HepG2 (cell line): ENCODE data around the gene POLA1. TPM values are rescaled to one million over a fixed set of nuclear protein-coding genes. Genes with fewer than 3 reads are reported as not detected.

ENCODE experiments used
- ATAC-seq: fragments of 200-7000 bp; cut with Tn5 transposase; 3 replicates; pipeline ENCODE4 v1.9.1; 2020; ENCODE audit warnings: mild to moderate bottlenecking, moderate library complexity
- BruUV-seq: library from RNA; stranded (reverse); fragments of 400-500 nt; replicated peaks from 2 replicates; lab custom pipeline; 2021; lab: Mats Ljungman, UMichigan
- CTCF ChIA-PET: fragments of 300-600 bp; formaldehyde crosslinking; extraction: SDS; loops from one replicate; lab custom pipeline; 2021; ENCODE audit warnings: low total read pairs, inconsistent platforms, low intra/inter-chr PET ratio; lab: Yijun Ruan, JAX
- POLR2A ChIA-PET: fragments of 350-600 bp; sonication (Branson Sonifier 250); formaldehyde crosslinking; loops from one replicate; lab custom pipeline; 2020; ENCODE audit warnings: antibody characterized with exemption, inconsistent platforms; lab: Yijun Ruan, JAX
- DNase-seq: peaks from one replicate; pipeline ENCODE4 v3.0.0-alpha.2; 2015; ENCODE audit warnings: low spot score
- FAIRE-seq: peaks from 3 replicates; lab custom pipeline; 2011; peaks lifted over from hg19 to GRCh38; lab: Jason Lieb, UNC
- H2AFZ ChIP-seq: one replicate; pipeline ENCODE4 v1.6.1; 2011; ENCODE audit warnings: low read length, inconsistent platforms
- H3K27ac ChIP-seq: fragments of 300-600 bp; 3 replicates; pipeline ENCODE4 v1.8.0; 2011; ENCODE audit warnings: mixed run types, mild to moderate bottlenecking, mixed read lengths, low read length, inconsistent platforms; ENCODE audit not compliant: insufficient read depth; ENCODE audit errors: extremely low read length
- H3K27me3 ChIP-seq, 2 experiments: fragments of 200-600 bp in 1 of 2; 2 replicates in 1 of 2; 3 replicates in 1 of 2; pipeline versions ENCODE4 v1.6.0 to v1.8.0; 2011; ENCODE audit warnings: low read length in 2 of 2, mild to moderate bottlenecking in 2 of 2, moderate library complexity in 2 of 2, inconsistent platforms in 1 of 2; ENCODE audit not compliant: insufficient read depth in 2 of 2, control insufficient read depth in 1 of 2
- H3K36me3 ChIP-seq, 2 experiments: fragments of 200-600 bp in 1 of 2; replicated peaks in 1 of 2; 2 replicates in 1 of 2; 3 replicates in 1 of 2; pipeline versions ENCODE4 v1.5.1 to v1.8.0; 2011; ENCODE audit warnings: low read length in 2 of 2, inconsistent platforms in 1 of 2; ENCODE audit not compliant: insufficient read depth in 2 of 2, control insufficient read depth in 1 of 2
- H3K4me1 ChIP-seq: 2 replicates; pipeline ENCODE4 v1.5.1; 2012; ENCODE audit warnings: low read length, inconsistent platforms; ENCODE audit not compliant: insufficient read depth
- H3K4me2 ChIP-seq: 2 replicates; pipeline ENCODE4 v1.6.0; 2011; ENCODE audit warnings: low read depth, low read length, inconsistent platforms
- H3K4me3 ChIP-seq, 3 experiments: fragments of 200-600 bp in 1 of 3; sonication (generic), shearing (Covaris generic) in 1 of 3; replicated peaks in 1 of 3; 2 replicates each; pipeline ENCODE4 v1.5.1; 2011 to 2016; ENCODE audit warnings: low read length in 3 of 3, inconsistent platforms in 2 of 3, low read depth in 2 of 3, mild to moderate bottlenecking in 2 of 3, control low read depth in 1 of 3, mixed read lengths in 1 of 3; ENCODE audit not compliant: insufficient read depth in 1 of 3
- H3K79me2 ChIP-seq: one replicate; pipeline ENCODE4 v1.6.1; 2011; ENCODE audit warnings: low read length, inconsistent platforms; ENCODE audit not compliant: insufficient read depth
- H3K9ac ChIP-seq: 2 replicates; pipeline ENCODE4 v1.6.0; 2011; ENCODE audit warnings: mild to moderate bottlenecking, low read depth, low read length, inconsistent platforms; ENCODE audit not compliant: insufficient read depth
- H3K9me3 ChIP-seq: 2 replicates; pipeline ENCODE4 v1.5.1; 2012; ENCODE audit warnings: mild to moderate bottlenecking, low read length
- H4K20me1 ChIP-seq: 2 replicates; pipeline ENCODE4 v1.6.0; 2011; ENCODE audit warnings: inconsistent platforms, mild to moderate bottlenecking, low read length, moderate library complexity; ENCODE audit not compliant: insufficient read depth
- ATF7 ChIP-seq, 2 experiments: fragments of 450-650 bp in 1 of 2; sonication (generic) in 1 of 2; formaldehyde crosslinking in 1 of 2; IDR thresholded peaks; 2 replicates each; pipeline versions ENCODE4 v1.4.0 to v1.6.1; 2016 to 2020; ENCODE audit warnings: antibody characterized with exemption in 1 of 2, mild to moderate bottlenecking in 1 of 2, missing genetic modification reagents in 1 of 2
- EEA1 ChIP-seq: sonication (generic); formaldehyde crosslinking; IDR thresholded peaks from 2 replicates; pipeline ENCODE4 v1.5.1; 2020; ENCODE audit warnings: mild to moderate bottlenecking, missing genetic modification reagents, borderline replicate concordance
- FLYWCH1 ChIP-seq: sonication (generic); formaldehyde crosslinking; IDR thresholded peaks from 2 replicates; pipeline ENCODE4 v1.8.1; 2023; ENCODE audit warnings: mild to moderate bottlenecking, missing genetic modification reagents
- GFI1 ChIP-seq: sonication (generic); formaldehyde crosslinking; IDR thresholded peaks from 2 replicates; pipeline ENCODE4 v1.5.0; 2020; ENCODE audit warnings: missing genetic modification reagents, mild to moderate bottlenecking, borderline replicate concordance
- HIC2 ChIP-seq: sonication (generic); formaldehyde crosslinking; IDR thresholded peaks from 2 replicates; pipeline ENCODE4 v1.9.0; 2022; ENCODE audit warnings: low read depth, missing genetic modification reagents
- HIVEP1 ChIP-seq: sonication (generic); formaldehyde crosslinking; IDR thresholded peaks from 2 replicates; pipeline ENCODE4 v1.4.0; 2020; ENCODE audit warnings: mild to moderate bottlenecking, missing genetic modification reagents
- KLF13 ChIP-seq: sonication (generic); formaldehyde crosslinking; IDR thresholded peaks from 2 replicates; pipeline ENCODE4 v1.4.0; 2020; ENCODE audit warnings: mild to moderate bottlenecking, missing genetic modification reagents
- MEF2D ChIP-seq: sonication (generic); formaldehyde crosslinking; IDR thresholded peaks from 2 replicates; pipeline ENCODE4 v1.5.1; 2020; ENCODE audit warnings: mild to moderate bottlenecking, missing genetic modification reagents
- POLR2AphosphoS5 ChIP-seq: IDR thresholded peaks from 2 replicates; pipeline ENCODE4 v1.6.1; 2012; ENCODE audit warnings: low read depth, low read length
- SAP130 ChIP-seq: IDR thresholded peaks from 2 replicates; pipeline ENCODE4 v1.6.1; 2016; ENCODE audit warnings: low read depth
- SPEN ChIP-seq: sonication (generic); formaldehyde crosslinking; IDR thresholded peaks from 2 replicates; pipeline ENCODE4 v1.5.1; 2020; ENCODE audit warnings: low read depth, mild to moderate bottlenecking, missing genetic modification reagents
- TFDP1 ChIP-seq: IDR thresholded peaks from 2 replicates; pipeline ENCODE4 v1.6.1; 2016; ENCODE audit warnings: missing compliant biosample characterization, missing genetic modification reagents, borderline replicate concordance
- UBTF ChIP-seq: sonication (generic); formaldehyde crosslinking; IDR thresholded peaks from 2 replicates; pipeline ENCODE4 v1.4.0; 2020; ENCODE audit warnings: mild to moderate bottlenecking, missing genetic modification reagents
- ZFYVE20 ChIP-seq: sonication (generic); formaldehyde crosslinking; IDR thresholded peaks from 2 replicates; pipeline ENCODE4 v1.8.0; 2023; ENCODE audit warnings: low read depth, mild to moderate bottlenecking, moderate library complexity, missing genetic modification reagents, borderline replicate concordance
- ZMYM3 ChIP-seq: sonication (generic); formaldehyde crosslinking; IDR thresholded peaks from 2 replicates; pipeline ENCODE4 v1.5.1; 2020; ENCODE audit warnings: mild to moderate bottlenecking, missing genetic modification reagents
- ZNF234 ChIP-seq: sonication (generic); formaldehyde crosslinking; conservative IDR thresholded peaks from 2 replicates; pipeline ENCODE4 v1.5.1; 2020; ENCODE audit warnings: mild to moderate bottlenecking, missing genetic modification reagents
- ZNF431 ChIP-seq: sonication (generic); formaldehyde crosslinking; IDR thresholded peaks from 2 replicates; pipeline ENCODE4 v1.9.0; 2022; ENCODE audit warnings: missing genetic modification reagents, low read depth, mild to moderate bottlenecking, borderline replicate concordance
- ZNF850 ChIP-seq: sonication (generic); formaldehyde crosslinking; conservative IDR thresholded peaks from 2 replicates; pipeline ENCODE4 v1.9.0; 2021; ENCODE audit warnings: mild to moderate bottlenecking, missing genetic modification reagents
- WGBS: methylation state at CpG from one replicate; pipeline ENCODE4 v1.1.6; 2017; ENCODE audit warnings: low lambda C conversion rate; 5-methylcytosine and 5-hydroxymethylcytosine counted together
- in situ Hi-C: cut with HindIII; loops from 2 replicates; pipeline ENCODE4 v1.10.0; 2017; ENCODE audit warnings: low pct_unique_long_range_greater_than_20kb; ENCODE audit not compliant: extremely low pct_ligation_motif_present
- intact Hi-C: fragments of 100-400 bp; cut with micrococcal nuclease; formaldehyde crosslinking; loops from one replicate; pipeline ENCODE4 v1.10.0; 2022; ENCODE audit not compliant: unreplicated experiment
- polyA plus RNA-seq, 8 experiments: library from polyadenylated mRNA; depleted of rRNA in 3 of 8; stranded (reverse) in 7 of 8; unstranded in 1 of 8; fragments of >200 nt; fragmentation: Illumina TruSeq in 4 of 8; extraction: Trizol in 4 of 8; gene quantifications; 2 replicates each; pipeline versions ENCODE4 v1.2.1 to v1.2.3, GENCODE V29; 2011 to 2016; ENCODE audit warnings: low read depth in 4 of 8, missing spikeins in 1 of 8, mixed read lengths in 1 of 8; ENCODE audit not compliant: insufficient read depth in 1 of 8
- total RNA-seq, 5 experiments: library from RNA; depleted of rRNA; stranded (reverse); fragments of >200 nt; fragmentation: Illumina TruSeq; extraction: Trizol; gene quantifications; 2 replicates each; pipeline ENCODE4 v1.2.3, GENCODE V29; 2016; ENCODE audit warnings: low read depth in 1 of 5

POLA1 gene
- total and polyA plus RNA-seq, 2 of the 13 experiments (the other 11 are each of a cell fraction or from before 2014, with no cell fraction given), result 3.3 to 26.5 TPM

GRCh38 chrX:24702362-24703184, 8.9 kb downstream of the POLA1 start:
- ChIA-PET CTCF (no interaction called here), POLR2A (no interaction called here)
- intact Hi-C loops (no loop called here), in situ Hi-C loops (no loop called here)
- Histone ChIP-seq H3K4me1 (no peaks in the 10 kb centered on the region), H3K9ac (no peak overlapping the region), H3K4me2 (no peak overlapping the region), H3K36me3 (peaks cover 0 to 20% of the 10 kb centered on the region in 2 experiments; a peak in 1 of 5 replicates), H3K27me3 (no peaks in the 10 kb centered on the region), H4K20me1 (no peaks in the 10 kb centered on the region), H3K79me2 (peaks cover 5% of the 10 kb centered on the region), H2AFZ (no peak overlapping the region), H3K9me3 (no peaks in the 10 kb centered on the region), H3K27ac (no peak overlapping the region), H3K4me3 (no peak overlapping the region)
- TF ChIP-seq UBTF (CRISPR knock-in tag), result no peak
- no peak for TF ChIP-seq POLR2AphosphoS5
- no peak for TF ChIP-seq SPEN
- no peak for TF ChIP-seq TFDP1 (CRISPR knock-in tag)
- TF ChIP-seq ZNF234, result no peak
- no peak for TF ChIP-seq HIC2 (CRISPR knock-in tag)
- no peak for TF ChIP-seq ZNF850 (CRISPR knock-in tag)
- no peak for TF ChIP-seq ZMYM3 (CRISPR knock-in tag)
- TF ChIP-seq GFI1 (CRISPR knock-in tag), result no peak
- TF ChIP-seq KLF13 (CRISPR knock-in tag), result no peak
- TF ChIP-seq ATF7 (IDR thresholded peaks at IDR 0.05), result no peak
- no peak for TF ChIP-seq ATF7 (CRISPR knock-in tag; IDR thresholded peaks at IDR 0.05)
- no peak for TF ChIP-seq HIVEP1 (CRISPR knock-in tag)
- TF ChIP-seq SAP130 (CRISPR knock-in tag), result no peak
- TF ChIP-seq MEF2D, result no peak
- TF ChIP-seq ZNF431 (CRISPR knock-in tag), result no peak
- no peak for TF ChIP-seq ZFYVE20 (CRISPR knock-in tag)
- TF ChIP-seq EEA1, result no peak
- no peak for TF ChIP-seq FLYWCH1
- FAIRE-seq (no peak), DNase-seq (no peak), ATAC-seq (no peak)
- 100% methylated on average over 3 of the region's 3 CpGs for WGBS
- no TSS peak for BruUV-seq
